SK-N-SH (cell line): ENCODE measurements around the gene RAPGEF4.

Source experiments
- EZH2phosphoT487 ChIP-seq: fragments of 200-600 bp; sonication (generic); IDR thresholded peaks from 2 replicates; pipeline ENCODE4 v1.6.1; 2017; ENCODE audit warnings: low read depth, mixed run types, mild to moderate bottlenecking, antibody characterized with exemption, moderate library complexity, borderline replicate concordance
- MAX ChIP-seq: IDR thresholded peaks from 2 replicates; pipeline ENCODE4 v1.4.0; 2012; ENCODE audit warnings: low read depth
- NRF1 ChIP-seq: IDR thresholded peaks from 2 replicates; pipeline ENCODE4 v1.6.1; 2012; ENCODE audit warnings: low read depth, mild to moderate bottlenecking, low read length
- TCF12 ChIP-seq: IDR thresholded peaks from 2 replicates; pipeline ENCODE4 v1.4.0; 2012

- TF ChIP-seq NRF1 (no peak), MAX (no peak), TCF12 (no peak), EZH2phosphoT487 (no peak)
Observed at GRCh38 chr2:172830482-172830881, 94.8 kb downstream of the RAPGEF4 start.
